Fibroblast of the conjunctiva (primary cell): ENCODE data around the gene RASSF8.

Experiments
- DNase-seq: peaks from one replicate; pipeline ENCODE4 v3.0.0-alpha.2; 2010; ENCODE audit warnings: low read depth

Gene RASSF8, protein sequence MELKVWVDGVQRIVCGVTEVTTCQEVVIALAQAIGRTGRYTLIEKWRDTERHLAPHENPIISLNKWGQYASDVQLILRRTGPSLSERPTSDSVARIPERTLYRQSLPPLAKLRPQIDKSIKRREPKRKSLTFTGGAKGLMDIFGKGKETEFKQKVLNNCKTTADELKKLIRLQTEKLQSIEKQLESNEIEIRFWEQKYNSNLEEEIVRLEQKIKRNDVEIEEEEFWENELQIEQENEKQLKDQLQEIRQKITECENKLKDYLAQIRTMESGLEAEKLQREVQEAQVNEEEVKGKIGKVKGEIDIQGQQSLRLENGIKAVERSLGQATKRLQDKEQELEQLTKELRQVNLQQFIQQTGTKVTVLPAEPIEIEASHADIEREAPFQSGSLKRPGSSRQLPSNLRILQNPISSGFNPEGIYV

DNA sequence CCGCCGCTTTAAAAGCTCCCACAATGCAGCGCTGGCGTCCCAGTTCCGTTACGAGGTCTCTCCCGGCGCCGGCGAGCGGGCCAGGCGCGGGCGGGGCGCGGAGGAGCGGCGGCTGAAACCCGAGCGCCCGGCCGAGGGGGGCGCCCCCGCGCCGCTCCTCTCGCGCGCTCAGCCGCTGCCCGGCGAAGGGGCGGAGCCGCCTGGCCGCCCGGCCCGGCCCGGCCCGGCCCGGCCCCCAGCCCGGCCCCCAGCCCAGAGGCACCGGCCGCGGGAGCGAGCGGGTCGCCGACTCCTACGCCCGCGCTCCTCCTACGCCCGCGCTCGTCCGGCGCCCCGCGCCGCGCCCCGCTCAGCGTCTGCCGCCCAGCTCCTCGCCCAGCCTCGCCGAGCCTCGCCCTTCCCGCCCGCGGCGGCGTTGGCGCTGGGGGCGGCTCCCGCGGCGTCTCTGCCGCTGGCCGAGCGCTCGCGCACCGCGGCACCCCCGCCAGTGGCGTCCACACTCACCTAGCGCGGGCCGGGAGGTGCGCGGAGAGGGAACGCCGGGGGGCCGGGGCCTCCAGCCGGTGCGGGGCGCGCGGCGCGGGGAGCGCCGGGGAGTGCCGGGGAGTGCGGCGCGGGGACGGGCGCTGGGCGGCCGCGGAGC, at the start of gene RASSF8:
Gene RASSF8, plus strand, starts transcription at position 255 of the 643 bp plus-strand sequence. CDS start 96,662 bp downstream, outside the sequence.
- no peak for DNase-seq

GRCh38 chr12:25914551-25914950, 43.9 kb upstream of the RASSF8 start:
- DNase-seq, result no peak

- no peak for DNase-seq
These were observed 33.9 kb upstream of the RASSF8 start for GRCh38 chr12:25924491-25925001.

- DNase-seq, result no peak
These were observed 33.4 kb upstream of the RASSF8 start for GRCh38 chr12:25925064-25925463.

DNA sequence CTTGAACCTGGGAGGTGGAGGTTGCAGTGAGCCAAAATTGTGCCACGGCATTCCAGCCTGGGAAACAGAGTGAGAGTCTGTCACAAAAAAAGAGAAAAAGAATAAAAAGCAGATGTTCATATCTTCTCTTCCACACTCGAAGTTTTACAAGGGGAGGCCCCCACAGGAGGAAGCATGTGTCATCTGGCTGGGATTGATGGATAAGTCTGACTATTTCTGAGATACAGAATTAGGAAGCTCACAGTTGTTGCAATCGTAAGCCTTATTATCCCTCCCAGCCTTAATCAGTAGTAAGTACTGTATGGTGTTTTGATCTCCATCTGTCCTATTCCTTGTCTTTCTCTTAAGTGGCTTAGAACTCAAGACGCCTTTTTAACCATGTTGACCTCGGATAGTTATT, 31.9 kb upstream of the RASSF8 start:
- DNase-seq, result no peak

- peak; percentile 49 for DNase-seq
These were observed 29.3 kb upstream of the RASSF8 start for GRCh38 chr12:25929142-25929541.

DNA sequence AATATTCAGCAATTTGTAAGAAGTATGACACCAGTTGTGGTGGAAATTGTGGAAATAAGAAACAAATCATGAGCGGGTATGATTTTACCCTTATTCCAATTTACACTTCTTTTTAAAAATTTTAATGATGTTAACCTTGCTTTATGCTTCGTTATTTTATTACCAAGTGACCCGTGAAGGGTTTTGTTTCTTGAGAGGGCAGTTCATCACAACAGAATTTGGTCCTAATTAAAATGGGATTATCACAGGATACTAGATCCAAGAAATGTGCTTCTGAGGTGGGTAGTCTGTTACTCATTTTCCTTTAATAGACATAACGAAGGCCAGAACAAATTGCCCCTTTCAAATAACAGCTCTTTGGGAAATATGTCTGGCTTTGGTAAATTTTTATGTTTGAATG, 25.5 kb upstream of the RASSF8 start:
- no peak for DNase-seq

- no peak for DNase-seq
These were observed 24.0 kb upstream of the RASSF8 start for GRCh38 chr12:25934456-25934855.

DNA sequence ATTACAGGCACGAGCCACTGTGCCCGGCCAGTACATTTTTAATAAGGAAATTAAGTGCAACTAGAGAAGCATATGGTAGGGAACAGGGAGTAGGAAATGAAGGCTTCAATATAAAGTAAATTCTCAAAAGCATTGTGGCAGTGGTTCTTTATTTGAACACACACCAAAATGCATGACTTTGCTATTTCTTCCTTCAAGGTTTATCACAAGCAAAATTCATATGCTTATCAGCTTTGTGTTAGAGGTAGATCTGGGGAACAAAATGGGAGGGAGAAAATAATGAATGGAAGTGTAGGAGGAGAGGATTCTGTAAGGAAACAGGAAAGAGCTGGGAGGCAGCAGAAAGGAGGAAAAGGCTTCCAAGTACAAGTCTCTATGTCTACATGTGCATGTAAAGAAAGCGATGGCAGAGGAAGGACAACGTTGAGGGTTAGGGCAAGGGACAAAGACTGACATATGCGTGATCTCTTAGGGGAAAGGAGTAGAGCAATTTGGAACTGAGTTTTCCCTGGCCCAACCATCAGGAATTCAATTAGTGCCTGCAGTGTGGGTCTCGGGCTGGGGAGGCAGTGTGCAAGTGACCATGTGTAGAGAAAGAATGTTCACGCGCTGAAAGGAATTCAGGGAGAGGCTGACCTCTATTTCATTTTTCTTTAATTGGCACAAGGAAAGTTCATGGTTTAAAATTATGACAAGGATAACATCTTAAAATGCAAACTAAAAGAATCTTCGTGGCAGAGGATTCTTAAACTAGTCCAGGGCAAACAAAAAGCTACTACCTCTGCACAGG, 22.9 kb upstream of the RASSF8 start:
- no peak for DNase-seq

- DNase-seq, result no peak
These were observed 21.4 kb upstream of the RASSF8 start for GRCh38 chr12:25937096-25937495.

GRCh38 chr12:25938581-25938980, 19.9 kb upstream of the RASSF8 start:
- no peak for DNase-seq

- no peak for DNase-seq
These were observed 18.9 kb upstream of the RASSF8 start for GRCh38 chr12:25939606-25940005.

DNA sequence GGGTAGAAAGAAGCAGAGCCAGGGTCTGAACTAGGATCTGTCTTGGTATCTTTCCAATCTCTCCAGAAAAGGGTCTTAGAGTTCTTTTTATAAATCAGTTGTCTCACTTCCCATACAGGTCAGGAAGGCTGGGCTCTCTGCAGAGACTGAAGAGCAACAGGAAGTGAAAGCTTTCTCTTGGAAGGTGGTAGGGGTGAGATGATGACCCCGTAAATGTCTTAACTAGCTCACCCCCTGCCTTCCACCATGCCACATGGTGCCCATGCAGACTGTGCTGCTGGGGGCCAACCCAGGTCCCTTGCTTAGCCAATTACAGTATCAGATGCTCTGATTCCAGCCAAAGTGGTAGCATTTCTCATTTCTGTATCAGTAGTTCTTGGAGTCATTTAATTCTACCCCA, 17.6 kb upstream of the RASSF8 start:
- DNase-seq, result no peak

- no peak for DNase-seq
These were observed 15.8 kb upstream of the RASSF8 start for GRCh38 chr12:25942709-25943108.

- no peak for DNase-seq
These were observed 14.5 kb upstream of the RASSF8 start for GRCh38 chr12:25943940-25944339.

DNA sequence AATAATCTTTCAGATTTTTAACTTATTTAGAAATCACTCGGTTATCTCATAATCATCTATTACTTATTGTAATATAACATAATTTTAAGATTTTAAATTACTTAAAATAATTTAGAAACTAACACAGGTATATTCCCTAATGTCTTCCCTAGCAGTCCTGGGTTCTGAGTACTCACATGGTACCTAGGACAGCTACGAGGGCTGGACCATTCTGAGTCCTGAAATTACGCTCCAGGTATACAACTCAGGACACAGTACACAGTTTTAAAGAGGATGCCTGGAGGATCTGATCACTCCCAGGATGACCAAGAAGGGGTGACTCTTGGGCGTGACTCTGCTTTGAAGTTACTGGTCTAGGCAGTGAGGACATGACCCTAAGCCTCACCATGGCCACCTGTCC, 9.1 kb upstream of the RASSF8 start:
- DNase-seq, result no peak

- DNase-seq, result no peak
These were observed 8.0 kb upstream of the RASSF8 start for GRCh38 chr12:25950329-25951115.

DNA sequence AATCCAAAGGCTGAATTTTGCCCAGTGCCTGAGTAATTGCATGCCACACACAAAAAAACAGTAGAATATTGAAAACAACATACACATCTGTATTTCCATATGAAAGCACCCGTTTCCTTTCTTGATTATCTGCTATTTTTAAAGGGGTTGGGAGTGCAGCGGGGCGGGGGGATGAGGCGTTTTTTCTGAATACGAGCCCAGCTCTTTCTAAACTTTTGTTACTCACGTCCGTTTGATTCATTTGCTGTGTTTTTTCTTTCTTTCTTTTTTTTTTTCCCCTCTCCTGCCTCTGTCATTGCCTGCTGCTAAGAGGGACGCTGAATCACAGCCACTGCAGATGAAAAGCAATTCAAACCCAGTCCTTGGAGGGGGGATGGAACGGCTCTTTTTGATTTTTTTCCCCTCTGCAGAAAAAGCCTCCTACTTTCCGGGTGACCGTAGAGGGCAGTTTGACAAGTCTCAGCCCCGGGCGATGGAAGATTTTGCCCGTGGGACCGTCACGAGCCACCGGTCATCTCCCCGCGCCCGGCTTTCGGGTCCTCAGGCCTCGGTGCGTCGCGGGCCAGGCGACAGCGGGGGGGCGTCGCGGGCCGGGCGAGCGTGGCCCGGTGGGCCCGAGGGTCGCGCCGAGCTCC, 572 bp upstream of the RASSF8 start:
- DNase-seq, result peak; percentile 59

DNA sequence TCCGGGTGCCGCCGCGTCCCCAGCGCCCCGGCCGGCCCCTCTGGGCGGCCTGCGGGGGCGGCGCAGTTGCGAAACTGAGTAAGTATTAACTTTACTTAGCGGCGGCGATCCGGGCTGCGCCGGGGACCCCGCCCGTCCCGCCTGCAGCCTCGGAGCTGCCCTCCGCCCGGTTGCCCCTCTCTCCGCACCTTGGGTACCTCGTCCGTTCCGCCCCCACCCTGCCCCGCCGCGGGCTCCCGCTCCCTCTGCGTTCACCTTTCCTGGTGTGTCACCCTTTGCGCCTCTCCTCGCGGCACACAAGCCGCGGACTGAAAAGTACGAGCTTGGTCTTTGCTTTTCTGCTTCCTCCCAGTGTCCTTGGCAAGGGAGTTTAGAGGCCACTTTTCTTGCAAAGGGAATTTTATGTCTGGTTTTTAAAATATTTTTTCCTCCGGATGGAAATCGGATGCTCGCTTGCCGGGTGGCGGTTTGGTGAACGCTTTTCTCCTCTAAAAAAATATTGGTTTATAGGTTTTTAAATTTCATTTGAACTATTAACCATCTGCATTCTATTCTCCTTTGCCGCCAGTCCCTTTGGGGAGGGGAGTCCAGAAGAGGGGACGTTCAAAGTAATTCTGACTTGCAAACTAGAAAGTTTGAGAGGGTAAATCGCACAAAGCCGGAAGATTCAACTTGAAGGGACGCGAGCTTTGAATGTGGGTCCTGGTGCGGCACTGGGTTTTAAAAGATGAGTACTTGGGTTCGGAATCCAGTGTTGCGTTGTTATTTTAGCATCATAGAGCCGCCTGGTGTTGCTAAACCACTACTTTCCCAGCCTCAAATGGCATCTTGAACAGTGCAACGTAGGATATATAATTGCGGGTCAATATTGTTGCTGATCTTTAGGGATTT, 834 bp downstream of the RASSF8 start:
- peak; percentile 79 for DNase-seq

GRCh38 chr12:25960143-25960542, 1.7 kb downstream of the RASSF8 start:
- DNase-seq, result no peak
